HG03469 (cell line): ENCODE data around the gene YTHDF1.
"Not testable (repeated sequence)": the region's sequence is repeated elsewhere in the genome, so short reads cannot be mapped to it uniquely, and the experiment has no call there.

Experiments
- ATAC-seq: cut with Tn5 transposase; IDR thresholded peaks from one replicate; pipeline ENCODE4 v1.9.1; 2021; ENCODE audit warnings: mild to moderate bottlenecking, moderate library complexity, moderate number of reproducible peaks; ENCODE audit not compliant: unreplicated experiment

YTHDF1 gene

DNA sequence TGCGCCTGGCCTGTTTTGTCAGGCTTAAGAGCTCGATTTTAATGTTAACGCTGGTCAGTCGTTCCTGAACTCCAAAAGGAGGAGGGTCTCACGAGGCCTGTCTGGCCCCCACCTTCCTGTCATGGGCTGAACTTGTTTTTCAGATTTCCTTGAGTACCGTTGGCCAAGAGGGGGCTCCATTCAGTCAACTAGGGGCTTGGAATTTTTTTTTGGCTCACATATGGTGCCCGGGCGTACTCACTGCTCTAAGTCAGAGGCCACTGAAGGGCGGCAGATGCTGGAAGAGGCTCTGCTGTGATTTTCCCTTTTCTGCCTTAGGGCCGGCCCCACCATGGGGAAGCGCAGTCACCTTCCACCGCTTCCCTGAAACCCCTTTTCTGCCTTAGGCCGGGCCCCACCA is 12.9 kb upstream of the YTHDF1 start:
- ATAC-seq = no peak

DNA sequence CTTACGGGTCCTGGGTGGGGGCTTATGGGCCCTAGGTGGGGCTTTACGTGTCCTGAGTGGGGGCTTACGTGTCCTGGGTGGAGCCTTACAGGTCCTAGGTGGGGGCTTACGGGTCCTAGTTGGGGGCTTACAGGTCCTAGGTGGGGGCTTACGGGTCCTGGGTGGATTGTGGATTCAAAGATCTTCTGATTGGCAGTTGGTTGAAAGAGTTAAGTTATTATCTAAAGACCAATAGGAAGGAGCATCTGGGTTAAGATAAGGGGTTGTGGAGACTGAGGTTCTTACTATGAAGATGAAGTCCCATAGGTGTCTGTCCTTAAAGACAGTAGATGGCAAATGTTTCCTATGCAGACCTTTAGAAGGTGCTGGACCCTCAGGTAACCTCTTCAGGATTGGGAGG is 11.3 kb upstream of the YTHDF1 start:
- ATAC-seq = no peak

DNA sequence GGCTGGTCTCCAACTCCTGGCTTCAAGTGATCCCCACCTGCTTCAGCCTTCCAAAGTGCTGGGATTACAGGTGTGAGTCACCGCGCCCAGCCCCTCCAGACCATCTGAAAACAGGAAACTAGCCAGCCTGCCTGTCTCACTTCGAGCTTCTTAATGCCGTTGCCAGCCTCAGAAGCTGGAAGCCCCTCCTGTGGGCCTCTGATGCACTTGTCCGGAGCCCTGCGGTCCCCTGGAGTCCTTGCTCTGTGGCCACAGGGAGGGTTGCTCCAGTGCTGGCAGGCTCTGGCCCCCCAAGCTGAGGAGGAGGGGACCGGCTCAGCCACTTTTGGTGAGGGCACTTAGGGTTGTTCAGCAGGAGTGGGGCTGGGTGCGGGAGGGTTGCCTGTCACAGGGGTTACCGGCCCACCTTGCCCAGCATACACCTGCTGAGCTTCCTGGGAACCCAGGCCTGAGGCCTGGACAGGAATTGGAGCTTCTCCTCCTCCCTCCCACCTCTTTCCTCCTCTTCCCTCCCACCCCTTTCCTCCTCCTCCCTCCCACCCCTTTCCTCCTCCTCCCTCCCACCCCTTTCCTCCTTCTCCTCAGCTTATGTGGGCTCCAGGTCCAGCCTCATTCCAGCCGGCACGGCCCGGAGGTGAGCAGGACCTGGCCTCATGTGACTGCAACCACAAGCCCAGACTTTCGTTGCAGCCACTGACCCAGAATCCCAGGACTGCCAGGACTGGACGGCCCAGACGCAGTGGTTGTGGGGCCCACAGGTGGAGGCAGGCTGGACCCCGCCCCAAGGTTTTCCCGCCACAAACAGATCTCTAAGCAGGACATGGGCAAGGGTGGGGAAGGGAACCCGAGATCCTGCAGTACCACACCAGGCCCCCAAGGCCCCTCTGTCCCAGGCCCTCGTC is 10.4 kb upstream of the YTHDF1 start:
- no peak for ATAC-seq

DNA sequence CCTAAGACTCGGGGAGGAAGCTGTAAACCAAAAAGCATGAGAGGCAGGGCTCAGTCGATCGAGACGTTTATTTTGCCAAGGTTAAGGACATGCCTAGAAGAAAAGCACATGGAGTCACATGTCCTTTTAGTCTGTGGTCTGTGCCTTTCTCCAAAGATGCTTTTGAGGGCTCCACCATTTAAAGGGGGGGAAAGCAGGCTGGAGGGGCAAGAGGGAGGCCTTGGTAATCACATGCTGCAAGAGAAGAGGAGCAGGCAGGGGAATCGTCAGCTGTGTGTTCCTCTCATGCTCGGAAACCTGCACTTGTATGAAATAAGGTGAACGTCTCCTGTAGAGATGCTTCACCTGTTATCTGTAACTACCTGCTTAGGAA is 9.1 kb upstream of the YTHDF1 start:
- no peak for ATAC-seq

DNA sequence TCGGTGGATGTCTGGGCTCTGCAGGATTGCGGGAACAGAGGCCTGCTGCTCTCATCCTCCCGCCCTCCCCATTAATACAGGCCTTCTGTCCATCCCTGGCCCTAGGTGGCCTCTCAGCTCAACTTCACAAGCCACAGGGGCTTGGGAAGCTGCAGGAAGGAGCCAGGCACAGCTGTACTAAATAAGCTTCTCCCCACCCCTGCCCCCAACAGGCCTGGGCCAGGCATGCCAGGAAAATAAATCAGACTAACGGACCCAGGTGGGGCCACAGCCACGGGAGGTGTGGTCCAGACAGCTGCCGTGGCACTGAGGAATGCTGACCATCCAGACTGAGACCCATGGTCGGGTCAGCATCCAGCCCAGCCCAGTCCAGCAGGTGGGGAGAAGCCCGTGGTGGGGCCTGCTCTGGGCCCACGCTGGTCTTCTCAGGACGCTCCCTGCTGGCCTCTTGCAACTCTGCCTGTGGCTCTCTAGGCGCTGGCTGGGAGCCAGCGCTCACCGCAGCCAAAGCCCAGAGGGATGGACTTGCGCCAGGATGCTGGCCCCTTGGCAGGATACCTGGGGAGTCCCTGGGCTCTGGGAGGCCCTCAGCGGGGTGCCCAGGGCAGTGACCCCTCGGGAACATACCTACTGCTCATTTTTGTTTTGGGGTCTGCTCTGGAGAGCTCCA is 8.6 kb upstream of the YTHDF1 start:
- ATAC-seq = no peak

DNA sequence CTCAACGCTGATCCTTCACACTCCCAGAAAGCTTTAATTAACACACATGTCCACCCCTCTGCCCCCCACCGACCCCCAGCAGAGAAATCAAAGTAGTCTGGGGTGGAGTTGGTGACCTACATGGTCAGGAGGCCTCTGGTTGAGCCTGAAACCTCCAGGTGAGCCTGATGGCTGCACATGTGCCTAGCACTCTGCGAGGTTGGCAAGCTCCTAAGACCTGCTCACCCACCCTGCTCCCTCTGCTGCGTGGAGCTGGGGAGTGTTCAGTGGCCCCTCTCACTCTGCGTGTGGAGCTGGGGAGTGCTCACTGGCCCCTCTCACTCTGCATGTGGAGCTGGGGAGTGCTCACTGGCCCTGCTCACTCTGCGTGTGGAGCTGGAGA is 7.9 kb upstream of the YTHDF1 start:
- ATAC-seq = no peak

DNA sequence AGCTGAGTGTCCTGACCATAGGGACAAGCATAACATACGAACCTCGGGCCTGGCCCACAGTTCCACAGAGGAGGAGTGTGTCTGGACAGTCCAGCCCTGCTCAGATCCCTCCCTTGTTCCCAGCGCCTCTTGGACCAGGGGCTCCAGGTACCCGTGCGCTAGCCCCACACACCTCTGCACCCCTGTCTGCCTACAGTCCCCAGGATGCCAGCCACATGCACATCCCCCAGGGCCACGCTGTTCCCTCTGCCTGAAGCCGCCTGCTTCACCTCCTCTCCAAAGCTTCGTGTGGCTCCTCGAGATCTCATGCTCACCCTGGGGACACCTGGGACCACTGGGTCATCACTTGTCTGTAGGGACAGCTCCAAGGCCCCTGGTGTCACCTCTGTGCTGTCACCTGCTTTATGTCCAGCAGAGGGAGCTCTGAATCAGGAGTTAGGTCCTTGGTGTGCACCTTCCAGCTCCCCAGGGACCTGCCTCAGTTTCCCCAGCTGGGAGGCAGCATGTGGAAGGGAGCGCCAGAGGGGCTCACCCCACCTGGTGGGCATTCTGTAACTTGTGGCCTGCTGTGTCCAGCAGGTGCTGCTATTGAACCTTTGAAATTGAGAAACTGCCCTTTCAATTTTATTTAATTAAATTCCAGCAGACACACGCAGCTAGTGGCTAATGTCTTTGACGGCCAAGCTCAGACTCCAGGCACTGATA is 7.3 kb upstream of the YTHDF1 start:
- no peak for ATAC-seq

DNA sequence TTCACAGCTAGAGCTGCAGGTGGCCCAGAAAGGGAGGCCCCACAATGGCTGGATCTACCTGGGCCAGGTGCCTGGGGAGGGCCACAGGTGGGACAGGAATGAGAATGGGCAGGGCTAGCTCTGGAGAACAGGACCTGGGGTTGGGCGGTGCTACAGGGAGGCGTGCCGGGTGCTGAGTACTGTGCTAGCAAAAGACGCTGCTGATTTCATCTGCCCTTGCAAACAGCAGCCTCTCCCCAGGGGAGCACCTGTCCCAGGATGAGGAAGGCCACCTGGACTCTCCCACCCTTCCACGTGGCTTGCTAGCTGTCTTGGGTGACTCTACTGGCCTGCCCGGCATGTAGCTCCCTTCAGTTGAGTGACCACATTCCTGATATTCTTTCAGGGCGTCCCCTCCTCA is 6.6 kb upstream of the YTHDF1 start:
- no peak for ATAC-seq

DNA sequence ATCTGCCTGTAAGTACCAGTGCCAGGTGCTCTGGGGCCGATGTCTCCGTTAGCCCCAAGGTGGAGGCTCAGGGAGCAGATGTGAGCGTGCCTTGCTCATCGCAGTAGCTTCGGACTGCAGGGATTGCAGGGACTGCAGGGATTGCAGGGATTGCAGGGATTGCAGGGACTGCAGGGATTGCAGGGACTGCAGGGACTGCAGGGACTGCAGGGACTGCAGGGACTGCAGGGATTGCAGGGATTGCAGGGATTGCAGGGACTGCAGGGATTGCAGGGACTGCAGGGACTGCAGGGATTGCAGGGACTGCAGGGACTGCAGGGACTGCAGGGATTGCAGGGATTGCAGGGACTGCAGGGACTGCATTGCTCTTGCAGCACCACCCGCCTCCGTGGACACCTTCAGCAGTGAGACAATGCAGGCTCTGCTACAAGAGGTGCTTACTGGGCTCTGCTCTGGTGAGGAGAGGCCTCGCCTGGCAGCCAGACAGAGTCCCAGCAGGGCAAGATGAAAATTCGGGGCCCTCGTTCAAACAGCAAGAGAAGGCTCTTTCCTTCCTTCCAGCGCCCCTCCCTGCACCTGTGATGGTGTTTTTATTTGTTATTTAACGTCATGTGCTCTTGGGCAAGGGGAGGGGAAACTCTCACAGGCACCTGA is 5.6 kb upstream of the YTHDF1 start:
- not testable (repeated sequence) for ATAC-seq

DNA sequence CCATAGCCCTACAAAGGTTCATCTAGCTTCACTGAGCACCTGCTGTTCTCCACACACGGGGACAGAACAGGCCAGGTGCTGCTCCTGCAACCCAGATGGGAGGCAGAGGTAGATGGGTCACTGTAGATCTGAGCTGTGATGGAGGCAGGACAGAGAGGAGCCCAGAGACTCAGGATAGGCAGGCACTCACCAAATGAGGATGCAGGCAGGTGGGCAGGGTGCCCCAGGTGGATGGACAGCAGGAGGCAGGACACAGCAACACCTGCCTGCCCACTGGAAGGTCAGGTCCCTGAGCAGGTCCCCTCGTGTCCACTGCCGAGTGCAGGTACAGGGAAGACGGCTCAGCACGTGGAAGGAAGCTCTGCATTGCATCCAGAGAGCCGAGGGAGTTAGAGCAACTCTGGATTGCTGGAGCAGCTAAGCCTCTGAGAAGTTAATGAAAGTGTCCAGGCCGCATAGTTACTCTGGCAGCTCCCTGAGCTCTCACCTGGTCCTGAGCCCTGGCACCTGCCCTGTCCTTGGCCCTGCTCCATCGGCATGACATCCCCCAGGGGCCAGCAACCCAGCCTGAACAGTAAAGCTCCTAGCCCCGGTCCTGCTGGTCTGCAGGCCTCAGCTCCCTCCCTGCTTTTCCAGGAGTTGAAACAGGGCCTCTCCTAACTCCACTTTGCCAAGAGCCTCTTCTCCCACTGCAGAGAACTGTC is 4.9 kb upstream of the YTHDF1 start:
- no peak for ATAC-seq

DNA sequence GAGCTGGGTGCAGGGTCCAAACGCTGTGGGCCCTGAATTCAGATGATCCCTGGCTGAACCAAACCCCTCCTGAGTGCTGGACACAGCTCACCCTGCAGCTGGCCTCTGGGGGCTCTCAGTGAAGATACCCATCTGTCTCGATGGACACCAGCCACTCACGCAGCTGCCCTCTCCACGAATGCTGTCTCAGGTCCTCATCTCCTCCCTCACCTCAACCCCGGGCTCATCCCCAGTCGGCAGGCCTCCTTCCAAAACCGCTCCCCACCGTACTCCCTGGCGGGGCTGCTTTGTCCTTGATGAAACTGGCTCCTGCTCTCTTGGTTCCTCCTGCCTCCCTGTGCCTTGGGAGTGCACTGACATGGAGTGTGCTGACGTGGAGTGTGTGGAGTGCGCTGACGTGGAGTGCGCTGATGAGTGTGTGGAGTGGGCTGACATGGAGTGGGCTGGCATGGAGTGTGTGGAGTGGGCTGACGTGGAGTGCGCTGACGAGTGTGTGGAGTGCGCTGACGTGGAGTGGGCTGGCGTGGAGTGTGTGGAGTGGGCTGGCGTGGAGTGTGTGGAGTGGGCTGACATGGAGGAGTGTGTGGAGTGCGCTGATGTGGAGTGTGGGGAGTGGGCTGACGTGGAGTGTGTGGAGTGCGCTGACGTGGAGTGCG is 4.1 kb upstream of the YTHDF1 start:
- no peak for ATAC-seq

DNA sequence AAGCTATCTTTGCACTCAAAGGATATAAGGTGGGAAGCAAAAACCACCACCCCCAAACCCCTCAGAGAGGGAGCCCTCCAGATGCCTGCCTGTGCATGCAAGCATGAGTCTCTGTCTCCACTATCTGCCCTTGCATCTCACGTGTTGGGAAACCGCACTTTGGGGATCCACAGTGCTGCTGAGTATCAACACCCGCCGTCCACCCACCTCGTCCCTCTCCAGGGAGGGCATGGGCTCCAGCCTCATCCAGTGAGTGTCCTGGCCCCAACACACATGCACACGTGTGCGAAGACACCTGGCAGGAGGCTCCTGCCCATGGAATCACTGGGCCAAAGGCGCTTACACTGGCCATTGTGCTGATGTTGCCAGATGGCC is 3.5 kb upstream of the YTHDF1 start:
- no peak for ATAC-seq

DNA sequence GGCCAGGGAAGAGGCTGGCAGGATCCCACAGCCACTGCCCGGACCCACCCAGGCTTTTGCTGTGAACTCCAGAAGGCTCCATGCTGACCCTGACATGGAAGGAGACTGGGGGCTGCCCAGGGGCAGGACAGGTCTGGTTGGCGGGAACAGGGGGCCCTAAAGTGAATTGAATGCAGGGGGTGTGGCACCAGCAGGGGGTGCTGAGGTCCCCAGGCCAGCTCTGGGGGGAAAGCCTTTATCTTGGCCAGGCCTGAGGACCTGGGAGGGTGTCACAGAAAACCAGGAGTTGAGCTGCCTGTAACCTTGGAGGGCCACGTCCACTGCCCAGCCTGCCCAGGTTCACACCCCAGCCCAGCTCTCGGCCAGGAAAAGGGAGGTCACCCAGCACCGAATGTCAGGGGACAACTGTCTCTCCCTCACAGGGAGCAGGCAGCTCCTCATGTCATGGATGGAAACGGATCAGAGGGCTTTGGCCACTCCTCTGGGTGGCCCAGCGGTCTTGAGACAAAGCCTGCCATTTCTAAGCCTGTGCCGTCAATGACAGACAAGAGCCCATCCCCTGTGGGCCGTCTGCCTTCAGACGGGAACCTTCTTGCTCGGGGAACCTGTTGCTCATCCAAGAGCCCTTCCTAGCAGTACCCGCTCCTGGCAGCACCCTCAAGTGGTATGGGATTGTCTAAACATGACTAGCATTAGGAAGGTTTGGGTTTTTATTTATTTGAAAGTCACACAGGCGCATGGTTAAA is 2.9 kb upstream of the YTHDF1 start:
- ATAC-seq = no peak

DNA sequence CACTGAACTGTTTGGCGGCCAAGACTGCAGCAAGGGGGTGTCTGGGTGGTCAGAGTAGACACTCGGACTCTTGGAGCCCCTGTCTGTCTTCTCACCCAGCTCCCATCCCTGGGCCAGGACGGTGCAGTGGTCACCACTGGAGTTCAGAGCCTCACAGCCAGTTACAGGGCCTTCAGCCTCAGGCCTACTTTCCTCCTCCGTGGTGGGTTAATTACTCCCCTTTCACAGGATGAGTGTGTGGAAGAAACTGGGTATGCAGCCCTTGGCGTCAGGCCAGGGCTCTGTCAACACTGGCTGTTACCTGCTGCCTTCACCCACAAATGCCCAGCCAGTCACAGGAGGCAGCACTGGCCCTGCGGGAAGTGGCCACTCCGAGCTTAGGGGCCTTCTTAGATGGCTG is 1.8 kb upstream of the YTHDF1 start:
- no peak for ATAC-seq

DNA sequence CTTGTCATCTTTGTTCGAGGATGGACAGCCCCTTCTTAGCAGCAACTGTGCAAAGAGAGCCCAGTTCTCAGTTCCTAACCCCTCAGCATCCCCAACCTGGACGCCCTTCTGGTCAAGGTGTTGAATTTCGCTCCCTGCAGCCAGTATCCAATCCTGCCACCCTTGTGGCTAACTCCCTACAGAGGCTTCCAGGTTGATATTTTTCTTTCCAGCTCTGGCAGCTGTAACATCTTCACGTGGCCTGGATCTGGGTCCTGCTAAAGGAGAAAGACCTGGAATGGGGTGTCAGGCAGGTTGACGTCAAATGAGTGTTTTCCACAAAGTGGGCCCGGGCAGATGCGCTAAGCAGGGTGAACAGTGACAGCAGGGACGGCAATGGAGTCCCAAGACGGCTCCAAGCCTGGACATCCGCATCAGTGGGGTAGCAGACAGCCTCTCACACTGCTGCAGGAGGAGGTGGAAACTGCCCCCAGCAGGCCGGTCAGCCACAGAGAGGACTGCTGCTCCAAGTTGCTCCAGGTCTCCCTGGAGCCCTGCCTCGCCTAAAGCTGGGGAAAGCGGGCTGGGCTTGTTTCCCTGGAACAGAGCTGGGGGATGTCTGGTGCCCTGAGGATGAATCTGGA is 1.0 kb upstream of the YTHDF1 start:
- ATAC-seq = no peak

DNA sequence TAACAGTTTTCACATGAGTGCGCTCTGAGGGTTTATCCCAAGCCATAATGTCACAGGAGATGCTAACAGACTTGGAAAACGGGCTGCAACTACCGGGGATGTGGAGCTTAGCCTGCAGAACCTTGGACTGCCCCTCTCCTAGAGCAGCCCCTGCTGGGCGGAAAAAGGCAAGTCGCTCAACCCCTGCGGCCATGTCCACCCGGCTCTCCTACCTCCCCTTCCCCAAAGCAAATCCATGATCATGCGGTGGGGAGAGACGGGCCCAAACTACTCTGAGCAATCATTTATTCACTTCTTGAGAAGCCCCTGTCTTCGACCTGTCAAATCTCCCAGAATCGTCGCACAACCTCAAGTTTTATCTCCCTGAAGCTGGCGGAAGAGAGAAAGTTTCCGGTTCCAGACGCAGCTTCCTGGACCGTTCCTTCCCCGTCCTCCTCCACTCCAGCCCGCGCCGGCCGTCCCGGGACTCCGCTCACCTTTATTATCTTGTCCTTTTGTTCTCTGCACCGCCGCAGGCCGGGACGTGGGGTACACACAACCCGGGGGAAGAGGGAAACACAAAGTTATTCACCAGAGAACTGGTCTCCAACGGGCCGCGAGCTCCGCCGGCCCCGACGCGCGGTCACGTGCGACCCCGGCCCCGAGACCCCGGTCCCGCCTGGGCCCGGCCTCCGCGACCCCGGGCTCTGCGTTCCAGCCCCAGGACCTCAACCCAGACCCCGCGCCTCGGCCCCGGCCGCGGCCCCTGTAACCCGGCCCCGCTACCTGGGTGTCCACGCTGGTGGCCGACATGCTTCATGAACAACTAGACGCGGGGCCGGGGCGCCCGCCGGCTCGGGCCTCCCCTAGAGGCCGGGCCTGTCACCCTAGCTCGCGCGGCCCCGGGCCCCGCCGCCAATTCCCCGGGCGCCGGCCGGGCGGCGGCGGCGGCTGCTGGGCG is 560 bp downstream of the YTHDF1 start:
- peak; percentile 3 for ATAC-seq

DNA sequence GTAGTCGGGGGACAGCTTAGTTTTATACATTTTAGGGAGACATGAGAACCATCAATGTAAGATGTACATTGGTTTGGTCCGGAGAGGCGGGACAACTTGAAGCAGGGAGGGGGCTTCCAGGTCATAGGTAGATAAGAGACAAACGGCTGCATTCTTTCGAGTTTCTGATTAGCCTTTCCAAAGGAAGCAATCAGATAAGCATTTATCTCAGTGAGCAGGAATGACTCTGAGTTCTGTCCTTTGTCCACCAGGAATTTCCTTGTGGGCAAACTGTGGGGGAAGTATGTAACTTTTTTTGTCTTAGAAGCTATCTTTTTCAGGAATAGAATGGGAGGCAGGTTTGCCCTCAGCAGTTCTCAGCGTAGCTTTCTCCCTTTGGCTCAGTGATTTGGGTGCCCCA is 1.4 kb downstream of the YTHDF1 start:
- ATAC-seq = no peak

DNA sequence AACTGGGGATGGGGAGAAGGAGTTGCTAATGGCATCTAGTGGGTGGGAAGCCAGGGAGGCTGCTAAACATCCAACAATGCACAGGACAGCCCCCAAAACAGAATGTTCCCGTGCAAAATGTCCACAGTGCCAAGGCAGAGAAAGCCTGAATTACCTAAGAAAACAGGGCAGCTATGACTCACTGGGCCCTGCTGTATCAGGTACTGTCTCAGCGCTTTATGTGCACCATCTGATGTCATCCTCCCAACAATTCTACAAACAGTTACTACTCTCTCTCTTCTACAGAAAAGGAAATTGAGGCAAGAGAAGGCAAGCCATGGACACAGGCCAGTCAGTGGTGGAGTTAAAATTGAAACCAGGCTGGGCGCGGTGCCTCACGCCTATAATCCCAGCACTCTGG is 3.1 kb downstream of the YTHDF1 start:
- no peak for ATAC-seq
